ENCODE results near the gene CAMK1G. TPM values are rescaled to one million over a fixed set of nuclear protein-coding genes. Genes with fewer than 3 reads are reported as not detected.
A peak's percentile ranks its signal among the peaks of the same experiment; 100 is the strongest.

CAMK1G gene
- total and polyA plus RNA-seq, 9 of the 15 experiments (the other 6 are each of a cell fraction or from before 2014, with no cell fraction given): not detected

DNA sequence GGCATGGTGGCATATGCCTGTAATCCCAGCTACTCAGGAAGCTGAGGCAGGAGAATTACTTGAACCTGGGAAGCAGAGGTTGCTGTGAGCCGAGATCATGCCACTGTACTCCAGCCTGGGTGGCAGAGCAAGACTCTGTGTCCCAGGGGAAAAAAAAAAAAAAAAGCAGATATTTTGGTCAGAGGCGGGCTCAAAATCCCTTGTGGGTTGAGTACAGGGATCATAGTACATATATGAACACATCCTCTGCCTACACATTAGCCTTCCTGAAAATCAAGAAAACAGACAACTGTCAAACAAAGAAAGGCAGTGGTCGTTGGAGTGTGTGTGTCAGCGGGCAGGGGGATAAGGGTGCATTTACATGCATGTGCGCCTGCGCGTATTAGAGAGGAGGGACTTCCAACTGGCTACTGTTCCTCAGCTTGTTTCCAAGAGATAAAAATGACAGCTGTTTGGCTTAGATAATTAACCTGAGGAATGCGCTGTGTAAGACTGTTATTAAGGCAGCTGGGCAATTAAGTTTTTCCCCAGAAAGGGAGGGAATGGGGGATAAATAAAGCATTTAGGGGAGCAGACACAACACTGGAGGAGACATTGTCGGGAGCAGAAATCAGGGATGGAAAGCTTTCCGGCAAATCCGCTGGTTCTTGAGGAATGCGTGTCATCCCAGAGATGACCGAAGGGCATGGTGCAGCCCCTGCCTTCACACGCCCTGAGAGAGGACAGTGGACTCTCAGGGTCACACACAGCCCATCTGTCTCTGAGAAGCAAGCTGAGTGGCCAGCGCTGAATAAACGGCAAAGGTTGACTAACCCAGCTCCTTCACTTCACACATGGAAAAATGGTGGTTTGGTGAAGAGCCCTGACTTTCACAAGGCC is 62.3 kb downstream of the CAMK1G start (continued):
- TF ChIP-seq ZNF165 (CRISPR knock-in tag; IDR thresholded peaks at IDR 0.05; ENCODE audit: borderline replicate concordance): 0 out of 2 replicates have a peak, but pooled peaks have one; percentile 33
- TF ChIP-seq, protein P1, sequence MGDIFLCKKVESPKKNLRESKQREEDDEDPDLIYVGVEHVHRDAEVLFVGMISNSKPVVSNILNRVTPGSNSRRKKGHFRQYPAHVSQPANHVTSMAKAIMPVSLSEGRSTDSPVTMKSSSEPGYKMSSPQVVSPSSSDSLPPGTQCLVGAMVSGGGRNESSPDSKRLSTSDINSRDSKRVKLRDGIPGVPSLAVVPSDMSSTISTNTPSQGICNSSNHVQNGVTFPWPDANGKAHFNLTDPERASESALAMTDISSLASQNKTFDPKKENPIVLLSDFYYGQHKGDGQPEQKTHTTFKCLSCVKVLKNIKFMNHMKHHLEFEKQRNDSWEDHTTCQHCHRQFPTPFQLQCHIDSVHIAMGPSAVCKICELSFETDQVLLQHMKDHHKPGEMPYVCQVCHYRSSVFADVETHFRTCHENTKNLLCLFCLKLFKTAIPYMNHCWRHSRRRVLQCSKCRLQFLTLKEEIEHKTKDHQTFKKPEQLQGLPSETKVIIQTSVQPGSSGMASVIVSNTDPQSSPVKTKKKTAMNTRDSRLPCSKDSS (IDR thresholded peaks at IDR 0.05; ENCODE audit: low read depth, partially characterized antibody): no peak
- no peak for TF ChIP-seq GABPB1 (CRISPR knock-in tag; IDR thresholded peaks at IDR 0.05)
- peak; percentile 71 for TF ChIP-seq FOXM1 (IDR thresholded peaks at IDR 0.05; ENCODE audit: low read depth)
- no peak for TF ChIP-seq FOXM1 (CRISPR knock-in tag; IDR thresholded peaks at IDR 0.05; ENCODE audit: low read depth)
- peak; percentile 84 for TF ChIP-seq KLF16 (IDR thresholded peaks at IDR 0.05)
- TF ChIP-seq, protein P2, sequence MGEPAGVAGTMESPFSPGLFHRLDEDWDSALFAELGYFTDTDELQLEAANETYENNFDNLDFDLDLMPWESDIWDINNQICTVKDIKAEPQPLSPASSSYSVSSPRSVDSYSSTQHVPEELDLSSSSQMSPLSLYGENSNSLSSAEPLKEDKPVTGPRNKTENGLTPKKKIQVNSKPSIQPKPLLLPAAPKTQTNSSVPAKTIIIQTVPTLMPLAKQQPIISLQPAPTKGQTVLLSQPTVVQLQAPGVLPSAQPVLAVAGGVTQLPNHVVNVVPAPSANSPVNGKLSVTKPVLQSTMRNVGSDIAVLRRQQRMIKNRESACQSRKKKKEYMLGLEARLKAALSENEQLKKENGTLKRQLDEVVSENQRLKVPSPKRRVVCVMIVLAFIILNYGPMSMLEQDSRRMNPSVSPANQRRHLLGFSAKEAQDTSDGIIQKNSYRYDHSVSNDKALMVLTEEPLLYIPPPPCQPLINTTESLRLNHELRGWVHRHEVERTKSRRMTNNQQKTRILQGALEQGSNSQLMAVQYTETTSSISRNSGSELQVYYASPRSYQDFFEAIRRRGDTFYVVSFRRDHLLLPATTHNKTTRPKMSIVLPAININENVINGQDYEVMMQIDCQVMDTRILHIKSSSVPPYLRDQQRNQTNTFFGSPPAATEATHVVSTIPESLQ (CRISPR knock-in tag; IDR thresholded peaks at IDR 0.05): no peak; the same call in 1 of the 2 replicates
- no peak for TF ChIP-seq TBP (optimal IDR thresholded peaks at IDR 0.05; ENCODE audit: low read depth, low read length)
- TF ChIP-seq GATAD2A (IDR thresholded peaks at IDR 0.05): 0 out of 2 replicates have a peak, but pooled peaks have one; percentile 41
- peak; percentile 49 to 67; a peak in 2 of 4 replicates for TF ChIP-seq KDM1A (IDR thresholded peaks at IDR 0.05)
- peak; percentile 37; the same call in 1 of the 2 replicates for TF ChIP-seq ATF7 (IDR thresholded peaks at IDR 0.05)
- TF ChIP-seq NR2C1 (IDR thresholded peaks at IDR 0.05): no peak
- peak; percentile 43; the same call in 1 of the 2 replicates for TF ChIP-seq NR2C1 (tag; IDR thresholded peaks at IDR 0.05)
- no peak for TF ChIP-seq BRD4 (IDR thresholded peaks at IDR 0.05)
- TF ChIP-seq TEAD2 (tag; IDR thresholded peaks at IDR 0.05): peak; percentile 86
- no peak for TF ChIP-seq ZNF561 (CRISPR knock-in tag; conservative IDR thresholded peaks at IDR 0.05)
- TF ChIP-seq, protein P3, sequence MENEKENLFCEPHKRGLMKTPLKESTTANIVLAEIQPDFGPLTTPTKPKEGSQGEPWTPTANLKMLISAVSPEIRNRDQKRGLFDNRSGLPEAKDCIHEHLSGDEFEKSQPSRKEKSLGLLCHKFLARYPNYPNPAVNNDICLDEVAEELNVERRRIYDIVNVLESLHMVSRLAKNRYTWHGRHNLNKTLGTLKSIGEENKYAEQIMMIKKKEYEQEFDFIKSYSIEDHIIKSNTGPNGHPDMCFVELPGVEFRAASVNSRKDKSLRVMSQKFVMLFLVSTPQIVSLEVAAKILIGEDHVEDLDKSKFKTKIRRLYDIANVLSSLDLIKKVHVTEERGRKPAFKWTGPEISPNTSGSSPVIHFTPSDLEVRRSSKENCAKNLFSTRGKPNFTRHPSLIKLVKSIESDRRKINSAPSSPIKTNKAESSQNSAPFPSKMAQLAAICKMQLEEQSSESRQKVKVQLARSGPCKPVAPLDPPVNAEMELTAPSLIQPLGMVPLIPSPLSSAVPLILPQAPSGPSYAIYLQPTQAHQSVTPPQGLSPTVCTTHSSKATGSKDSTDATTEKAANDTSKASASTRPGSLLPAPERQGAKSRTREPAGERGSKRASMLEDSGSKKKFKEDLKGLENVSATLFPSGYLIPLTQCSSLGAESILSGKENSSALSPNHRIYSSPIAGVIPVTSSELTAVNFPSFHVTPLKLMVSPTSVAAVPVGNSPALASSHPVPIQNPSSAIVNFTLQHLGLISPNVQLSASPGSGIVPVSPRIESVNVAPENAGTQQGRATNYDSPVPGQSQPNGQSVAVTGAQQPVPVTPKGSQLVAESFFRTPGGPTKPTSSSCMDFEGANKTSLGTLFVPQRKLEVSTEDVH (IDR thresholded peaks at IDR 0.05; ENCODE audit: low read depth, partially characterized antibody): no peak
- peak; percentile 89 for TF ChIP-seq SMARCC2 (IDR thresholded peaks at IDR 0.05; ENCODE audit: low read depth)
- 0 out of 2 replicates have a peak, but pooled peaks have one; percentile 25 for TF ChIP-seq ZNF41 (CRISPR knock-in tag; conservative IDR thresholded peaks at IDR 0.05)
- peak; percentile 59 for TF ChIP-seq MECOM (CRISPR knock-in tag; IDR thresholded peaks at IDR 0.05)
- 0 out of 2 replicates have a peak, but pooled peaks have one; percentile 33 for TF ChIP-seq ZNF75A (CRISPR knock-in tag; IDR thresholded peaks at IDR 0.05)
- TF ChIP-seq NBN (IDR thresholded peaks at IDR 0.05; ENCODE audit: low read depth): peak; percentile 41; the same call in 1 of the 2 replicates
- no peak for TF ChIP-seq WHSC1 (IDR thresholded peaks at IDR 0.05; ENCODE audit: low read length)
